GM18907 (cell line): ENCODE measurements around the gene MORC4.

ENCODE experiments used
- ATAC-seq: cut with Tn5 transposase; IDR thresholded peaks from one replicate; pipeline ENCODE4 v1.9.1; 2021; ENCODE audit warnings: mild to moderate bottlenecking, moderate library complexity; ENCODE audit not compliant: unreplicated experiment

The MORC4 gene

DNA sequence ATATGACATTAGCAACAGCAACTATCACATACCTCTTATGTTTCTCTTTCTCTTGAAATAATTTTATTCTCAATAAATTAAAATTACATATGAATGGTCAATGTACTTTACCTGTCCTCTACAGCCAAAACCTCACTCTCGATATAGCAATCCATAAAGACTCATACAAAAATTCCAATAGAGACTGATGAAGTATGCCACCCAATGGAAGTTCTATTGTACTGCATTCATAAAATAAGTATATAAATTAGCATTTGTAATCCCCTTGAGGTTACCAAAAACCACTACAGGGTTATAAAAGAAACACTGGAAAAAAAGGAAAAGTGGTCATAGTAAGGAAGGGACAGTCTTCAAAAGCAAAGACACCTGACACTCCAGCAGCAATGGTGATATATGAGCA, 47.0 kb downstream of the MORC4 start:
- ATAC-seq = no peak

- ATAC-seq = no peak
These were observed 47.5 kb downstream of the MORC4 start for GRCh38 chrX:106952538-106952937.

- no peak for ATAC-seq
These were observed 47.9 kb downstream of the MORC4 start for GRCh38 chrX:106952089-106952488.

DNA sequence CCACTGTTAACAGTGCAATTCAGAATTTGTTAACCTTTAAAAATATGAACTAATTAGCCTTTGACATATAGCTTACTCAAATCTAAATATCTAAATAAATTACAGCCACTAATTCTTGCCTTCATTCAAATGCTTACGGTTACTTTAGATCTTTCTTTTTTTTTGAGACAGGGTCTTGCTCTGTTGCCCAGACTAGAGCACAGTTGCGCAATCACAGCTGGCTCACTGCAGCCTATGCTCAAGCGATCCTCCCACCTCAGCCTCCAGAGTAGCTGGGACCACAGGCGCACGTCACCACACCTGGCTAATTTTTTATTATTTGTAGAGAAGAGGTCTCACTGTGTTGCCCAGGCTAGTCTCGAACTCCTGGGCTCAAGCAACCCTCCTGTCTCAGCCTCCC, 48.8 kb downstream of the MORC4 start:
- ATAC-seq = no peak

DNA sequence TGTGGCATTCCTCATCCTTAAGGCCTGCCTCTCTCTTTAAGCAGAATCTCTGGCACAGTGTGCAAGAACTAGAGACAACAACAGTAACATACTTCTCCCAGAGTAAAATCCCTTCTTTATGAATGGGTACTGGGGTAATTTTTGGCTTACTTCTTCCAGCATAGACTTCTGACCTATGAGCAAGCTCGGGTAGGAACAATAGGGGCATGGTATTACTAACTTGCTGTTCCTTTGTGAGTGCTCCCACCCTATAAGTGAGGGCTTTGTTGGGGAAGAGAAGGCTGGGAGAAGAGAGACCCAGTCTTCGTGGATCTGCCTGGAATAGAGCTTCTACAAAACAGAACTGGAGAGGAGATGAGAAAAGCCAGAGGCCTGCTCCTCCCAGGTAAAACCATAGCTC, 49.6 kb downstream of the MORC4 start:
- no peak for ATAC-seq

DNA sequence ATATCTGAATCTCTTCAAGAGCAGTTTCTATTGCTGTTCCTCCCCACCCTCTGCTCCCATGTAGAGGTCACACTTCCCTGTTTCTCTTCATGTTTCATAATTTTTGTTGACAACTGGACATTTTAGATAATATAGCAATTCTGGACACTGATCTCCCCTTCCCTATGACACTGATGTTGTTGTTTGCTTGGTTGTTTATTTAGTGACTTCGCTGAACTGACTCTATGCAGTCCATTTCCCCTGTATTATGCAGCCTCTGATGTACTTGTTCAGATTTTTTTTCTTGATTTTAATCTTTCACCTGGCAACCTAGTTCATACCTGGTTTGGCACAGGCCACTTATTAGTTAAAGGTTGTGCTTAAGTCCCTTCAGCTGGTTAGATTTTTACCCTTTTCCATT, 50.6 kb downstream of the MORC4 start:
- ATAC-seq = no peak

GRCh38 chrX:106948641-106949040, 51.4 kb downstream of the MORC4 start:
- ATAC-seq = no peak

DNA sequence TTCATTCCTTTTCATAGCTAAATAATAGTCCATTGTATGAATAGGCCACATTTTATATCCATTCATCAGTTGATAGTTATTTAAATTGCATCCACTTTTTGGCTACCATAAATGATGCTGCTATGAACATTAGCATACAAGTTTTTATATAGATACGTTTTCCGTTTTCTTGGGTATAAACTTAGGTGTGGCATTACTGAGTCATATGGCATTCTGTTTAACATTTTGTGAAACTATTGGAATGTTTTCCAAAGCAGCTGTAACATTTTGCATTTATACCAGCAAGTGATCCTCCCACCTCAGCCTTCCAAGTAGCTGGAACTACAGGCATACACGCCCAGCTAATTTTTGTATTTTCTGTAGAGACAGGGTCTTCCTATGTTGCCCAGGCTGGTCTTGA, 53.5 kb downstream of the MORC4 start:
- no peak for ATAC-seq

GRCh38 chrX:106940068-106940467, 59.9 kb downstream of the MORC4 start:
- ATAC-seq = no peak

DNA sequence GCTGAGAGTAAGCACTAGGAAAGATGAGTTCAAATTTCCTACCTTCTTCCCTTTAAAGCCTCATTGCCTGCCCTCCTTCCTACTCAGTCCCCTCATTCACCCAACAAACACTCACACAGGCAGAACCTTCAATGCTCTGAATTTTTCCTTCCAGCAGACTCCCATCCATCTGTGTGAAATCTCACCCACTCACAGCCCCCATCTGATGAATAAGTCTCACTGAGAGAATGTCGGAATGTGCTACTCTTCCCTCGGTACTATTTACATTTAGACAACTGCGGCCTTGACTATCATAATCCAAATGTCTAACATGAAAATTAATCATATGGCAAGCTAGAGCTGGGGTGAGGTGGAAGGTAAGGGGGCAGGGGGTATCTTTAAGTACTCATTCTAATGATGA, 60.4 kb downstream of the MORC4 start:
- ATAC-seq = no peak

GRCh38 chrX:106936246-106936645, 63.8 kb downstream of the MORC4 start:
- ATAC-seq = no peak

DNA sequence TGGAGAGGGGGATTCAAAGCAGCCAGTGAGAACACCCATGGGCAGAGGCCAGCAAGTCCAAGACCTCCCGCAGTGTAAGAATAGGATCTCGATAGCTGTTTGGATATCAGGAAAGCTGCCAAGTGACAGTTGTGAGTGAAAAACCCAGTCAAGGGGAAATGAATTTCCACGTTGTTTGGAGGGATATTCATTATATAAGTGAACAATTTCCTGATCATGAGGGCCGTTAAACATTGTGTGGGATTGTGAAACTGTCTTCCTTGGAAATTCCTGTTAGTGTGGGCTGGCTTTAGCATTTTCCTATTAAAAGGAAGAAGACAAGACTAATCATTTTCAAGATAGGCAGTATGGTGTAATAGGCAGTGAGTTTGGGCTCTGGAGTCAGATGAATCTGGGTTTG, 64.8 kb downstream of the MORC4 start:
- no peak for ATAC-seq

- ATAC-seq = no peak
These were observed 66.5 kb downstream of the MORC4 start for GRCh38 chrX:106933538-106933961.

DNA sequence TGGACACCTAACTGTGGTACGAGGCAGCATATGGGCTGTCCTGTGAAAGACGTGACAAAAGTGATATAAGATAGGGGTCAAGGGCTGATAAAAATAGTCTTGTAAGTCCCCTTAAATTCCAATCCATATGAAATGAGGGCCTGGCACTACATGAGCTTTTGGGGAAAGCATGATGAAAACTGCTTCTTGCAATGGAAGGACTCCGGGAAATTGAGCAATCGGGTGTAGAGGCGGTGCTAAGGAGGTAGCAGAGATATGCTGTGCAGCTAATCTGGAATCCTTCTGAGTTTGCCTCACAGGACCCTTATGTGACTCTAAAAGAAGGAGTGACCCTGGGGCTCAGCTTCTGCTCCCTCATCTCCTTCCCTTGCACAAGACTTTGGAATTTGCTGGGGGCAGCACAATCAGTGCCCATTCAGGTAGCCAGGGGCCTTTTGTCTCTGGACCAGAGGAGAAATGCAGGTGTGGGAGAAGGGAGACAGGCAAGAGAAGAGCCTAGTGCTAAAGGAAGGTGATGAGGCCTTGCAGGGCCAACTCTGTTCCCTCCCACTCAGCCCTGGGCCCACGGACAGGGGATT, 67.0 kb downstream of the MORC4 start:
- no peak for ATAC-seq

- no peak for ATAC-seq
These were observed 67.5 kb downstream of the MORC4 start for GRCh38 chrX:106932492-106932923.

GRCh38 chrX:106931831-106932491, 68.1 kb downstream of the MORC4 start:
- ATAC-seq = no peak

- no peak for ATAC-seq
These were observed 71.8 kb downstream of the MORC4 start for GRCh38 chrX:106928227-106928626.

- ATAC-seq = no peak
These were observed 72.3 kb downstream of the MORC4 start for GRCh38 chrX:106927700-106928099.

GRCh38 chrX:106927023-106927422, 73.0 kb downstream of the MORC4 start:
- ATAC-seq = no peak

GRCh38 chrX:106921637-106922036, 78.4 kb downstream of the MORC4 start:
- ATAC-seq = no peak

- ATAC-seq = no peak
These were observed 80.0 kb downstream of the MORC4 start, which contains the start of gene CLDN2 for GRCh38 chrX:106919932-106920452. TSS of gene CLDN2 (plus strand) at chrX:106920402. CDS start at chrX:106928229, 7,827 bp downstream.

GRCh38 chrX:106917830-106918500, 82.0 kb downstream of the MORC4 start:
- ATAC-seq = peak; percentile 82
